B cell (primary cell): ENCODE results near the gene SLC25A13.

ENCODE experiments used
- CTCF ChIP-seq: fragments of 200-600 bp; IDR thresholded peaks from one replicate; pipeline ENCODE4 v1.8.0; 2022; ENCODE audit warnings: antibody characterized with exemption, mild to moderate bottlenecking
- EZH2 ChIP-seq: IDR thresholded peaks from 2 replicates; pipeline ENCODE4 v1.6.1; 2012; ENCODE audit warnings: borderline replicate concordance, low read depth, mild to moderate bottlenecking, moderate library complexity, low read length; ENCODE audit not compliant: insufficient read depth, poor library complexity, severe bottlenecking

GRCh38 chr7:96303105-96303685 is 18.7 kb downstream of the SLC25A13 start:
- TF ChIP-seq CTCF (no peak), EZH2 (no peak)
